GM12801 (cell line): ENCODE measurements around the gene NGDN.

ENCODE experiments used
- TF ChIP-seq, protein P1 (sequence below): IDR thresholded peaks from one replicate; pipeline ENCODE4 v1.5.1; 2011; ENCODE audit warnings: control low read depth; ENCODE audit not compliant: insufficient read length; ENCODE audit errors: extremely low read depth

NGDN gene

DNA sequence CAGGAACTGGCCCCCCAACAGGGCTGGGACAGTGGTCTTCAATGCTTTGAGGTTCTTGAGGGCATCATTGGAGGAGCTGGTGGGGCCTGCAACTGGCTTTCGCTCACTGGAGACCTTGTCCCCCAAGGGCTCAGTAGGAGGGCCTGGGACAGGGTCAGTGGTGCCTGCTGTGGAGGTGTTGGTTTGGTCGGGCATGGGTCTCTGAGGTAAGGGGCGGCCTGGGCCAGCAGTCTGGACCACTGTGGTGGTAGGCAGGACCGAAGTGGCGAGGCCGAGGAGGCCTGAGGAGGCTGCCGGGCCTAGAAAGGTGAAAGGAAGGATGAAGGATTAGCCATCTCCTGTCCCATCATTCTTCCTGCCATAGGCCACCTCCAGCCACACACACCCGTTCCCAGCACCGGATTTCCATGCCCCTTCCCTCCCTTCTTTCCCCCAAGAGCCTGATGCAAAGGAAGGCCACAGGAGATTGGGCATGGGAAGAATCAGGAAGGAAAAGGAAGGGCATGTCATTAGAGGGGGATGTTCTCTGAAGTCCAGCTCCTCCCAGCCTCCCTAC, 53.2 kb downstream of the NGDN start:
- TF ChIP-seq, protein P1, sequence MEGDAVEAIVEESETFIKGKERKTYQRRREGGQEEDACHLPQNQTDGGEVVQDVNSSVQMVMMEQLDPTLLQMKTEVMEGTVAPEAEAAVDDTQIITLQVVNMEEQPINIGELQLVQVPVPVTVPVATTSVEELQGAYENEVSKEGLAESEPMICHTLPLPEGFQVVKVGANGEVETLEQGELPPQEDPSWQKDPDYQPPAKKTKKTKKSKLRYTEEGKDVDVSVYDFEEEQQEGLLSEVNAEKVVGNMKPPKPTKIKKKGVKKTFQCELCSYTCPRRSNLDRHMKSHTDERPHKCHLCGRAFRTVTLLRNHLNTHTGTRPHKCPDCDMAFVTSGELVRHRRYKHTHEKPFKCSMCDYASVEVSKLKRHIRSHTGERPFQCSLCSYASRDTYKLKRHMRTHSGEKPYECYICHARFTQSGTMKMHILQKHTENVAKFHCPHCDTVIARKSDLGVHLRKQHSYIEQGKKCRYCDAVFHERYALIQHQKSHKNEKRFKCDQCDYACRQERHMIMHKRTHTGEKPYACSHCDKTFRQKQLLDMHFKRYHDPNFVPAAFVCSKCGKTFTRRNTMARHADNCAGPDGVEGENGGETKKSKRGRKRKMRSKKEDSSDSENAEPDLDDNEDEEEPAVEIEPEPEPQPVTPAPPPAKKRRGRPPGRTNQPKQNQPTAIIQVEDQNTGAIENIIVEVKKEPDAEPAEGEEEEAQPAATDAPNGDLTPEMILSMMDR: no peak

DNA sequence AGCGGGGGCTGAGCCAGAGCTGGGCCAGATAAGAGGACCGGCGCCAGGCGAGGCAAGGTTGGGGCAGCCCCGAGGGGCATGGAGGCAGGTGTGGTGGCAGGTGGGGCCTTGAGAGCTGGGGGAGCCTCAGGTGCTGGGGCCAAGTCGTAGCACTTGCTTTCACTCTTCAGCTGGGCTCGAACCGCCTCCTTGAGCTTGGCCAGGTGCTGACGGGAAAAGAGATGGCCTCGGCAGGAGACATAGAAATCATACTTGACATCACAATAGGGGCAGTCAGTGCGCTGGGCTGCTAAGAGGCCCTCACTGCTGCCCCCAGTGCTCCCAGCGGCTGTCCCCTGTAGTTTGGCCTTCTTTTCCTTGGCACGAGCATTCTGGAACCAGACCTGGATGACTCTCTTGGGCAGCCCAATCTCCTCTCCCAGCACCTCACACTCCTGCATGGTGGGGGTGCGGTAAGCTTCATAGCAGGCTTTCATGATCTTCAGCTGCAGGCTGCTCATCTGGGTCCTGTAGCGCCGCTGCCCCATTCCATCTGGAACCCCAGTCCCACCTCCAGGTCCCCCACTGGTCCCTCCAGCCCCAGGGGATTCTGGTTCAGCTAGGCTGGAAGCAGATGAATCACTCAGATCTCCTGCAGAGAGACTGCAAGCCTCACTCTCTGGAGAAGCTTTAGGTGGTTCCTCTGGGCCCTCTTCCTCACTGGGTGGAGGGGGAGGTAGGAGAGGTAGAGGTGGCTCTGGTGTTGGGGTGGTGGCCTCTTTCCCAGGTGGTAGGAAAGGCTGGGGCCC, 53.9 kb downstream of the NGDN start:
- TF ChIP-seq, protein P1: no peak

DNA sequence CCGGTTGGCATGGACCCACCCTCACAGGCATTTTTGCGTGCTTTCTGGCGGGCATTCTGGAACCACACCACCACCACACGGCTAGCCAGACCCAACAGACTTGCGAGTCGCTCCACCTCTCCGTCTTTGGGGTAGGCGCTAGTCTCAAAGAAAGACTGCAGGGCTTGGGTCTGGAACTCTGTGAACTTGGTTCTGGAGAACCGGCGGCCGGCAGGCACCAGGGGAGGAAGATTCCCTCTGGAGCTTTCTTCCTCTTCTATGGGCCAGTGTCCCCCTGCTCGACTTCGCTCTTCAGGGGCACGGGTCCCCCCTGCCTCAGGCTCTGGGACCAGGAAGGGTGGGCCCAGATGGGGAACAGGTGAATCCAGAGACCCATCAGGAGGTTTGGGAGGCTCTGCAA, 55.5 kb downstream of the NGDN start:
- TF ChIP-seq, protein P1: no peak

DNA sequence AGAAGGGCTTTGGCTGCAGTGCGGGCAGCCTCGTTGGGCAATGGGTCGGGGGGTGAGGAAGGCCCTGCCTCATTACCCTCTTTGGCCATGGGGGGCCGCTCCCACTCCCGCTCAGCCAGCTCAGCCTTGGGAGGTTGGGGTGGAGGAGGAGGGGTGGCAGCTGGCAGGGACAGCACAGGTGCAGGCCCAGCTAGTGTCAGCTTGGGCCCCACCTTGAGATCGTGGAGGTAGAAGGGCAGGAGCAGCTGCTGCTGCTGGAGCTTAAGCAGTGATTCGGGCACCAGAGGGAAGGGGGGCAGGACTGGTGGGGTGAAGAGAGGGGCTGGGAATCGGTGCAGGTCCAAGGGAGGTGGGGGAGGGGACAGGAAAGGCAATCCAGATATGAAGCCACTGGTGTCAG, 56.1 kb downstream of the NGDN start:
- TF ChIP-seq, protein P1: no peak
